HCT116 (cell line): ENCODE measurements around the gene TBX4. TPM values are rescaled to one million over a fixed set of nuclear protein-coding genes. Genes with fewer than 3 reads are reported as not detected.

Source experiments
- ATAC-seq: fragments of 200-7000 bp; cut with Tn5 transposase; 2 replicates; pipeline ENCODE4 v1.9.1; 2020; ENCODE audit warnings: mild to moderate bottlenecking, moderate library complexity
- BruUV-seq: library from RNA; stranded (reverse); fragments of 400-500 nt; replicated peaks from 2 replicates; lab custom pipeline; 2021; lab: Mats Ljungman, UMichigan
- CTCF ChIA-PET: fragments of 300-600 bp; sonication (Branson Sonifier 250); formaldehyde crosslinking; loops from one replicate; lab custom pipeline; 2021; ENCODE audit warnings: antibody characterized with exemption; lab: Charles Lee
- POLR2A ChIA-PET: fragments of 300-600, 350-600 bp; sonication (Branson Sonifier 250); formaldehyde crosslinking; loops from one replicate; lab custom pipeline; 2021; ENCODE audit warnings: antibody characterized with exemption; lab: Charles Lee
- RAD21 ChIA-PET, 2 experiments: fragments of 300-600 bp; sonication (Branson Sonifier 250); formaldehyde crosslinking; loops; one replicate each; lab custom pipeline; 2023; ENCODE audit warnings: low total read pairs in 2 of 2; ENCODE audit not compliant: uncharacterized antibody in 2 of 2, unreplicated experiment in 2 of 2, low non-redundant PET in 1 of 2; lab: Charles Lee
- DNase-seq: peaks from one replicate; pipeline ENCODE4 v3.0.0-alpha.2; 2010; ENCODE audit warnings: low read depth, low spot score
- H2AFZ ChIP-seq: fragments of 200-600 bp; shearing (Covaris generic), sonication (generic); 2 replicates; pipeline ENCODE4 v1.6.1; 2017; ENCODE audit warnings: low read depth, mixed run types, mixed read lengths, antibody characterized with exemption, low read length; ENCODE audit not compliant: poor library complexity, severe bottlenecking
- H3K27ac ChIP-seq: 2 replicates; pipeline ENCODE4 v1.5.1; 2012; ENCODE audit warnings: low read depth, low read length
- H3K27me3 ChIP-seq: fragments of 200-600 bp; sonication (generic); 2 replicates; pipeline ENCODE4 v1.6.1; 2016; ENCODE audit warnings: mixed run types, low read length, mixed read lengths; ENCODE audit not compliant: insufficient read depth
- H3K36me3 ChIP-seq, 2 experiments: fragments of 200-500 bp in 1 of 2; fragments of 200-600 bp in 1 of 2; sonication (Bioruptor generic) in 1 of 2; sonication (generic) in 1 of 2; 2 replicates each; pipeline versions ENCODE4 v1.5.1 to v1.6.1; 2014 to 2016; ENCODE audit warnings: low read length in 2 of 2, inconsistent platforms in 1 of 2, mixed read lengths in 1 of 2, mixed run types in 1 of 2; ENCODE audit not compliant: insufficient read depth in 2 of 2, control insufficient read depth in 1 of 2
- H3K4me1 ChIP-seq, 2 experiments: fragments of 200-600 bp in 1 of 2; sonication (generic) in 1 of 2; 2 replicates each; pipeline versions ENCODE4 v1.5.1 to v1.6.1; 2012 to 2017; ENCODE audit warnings: low read length in 2 of 2, inconsistent platforms in 1 of 2, mild to moderate bottlenecking in 1 of 2, mixed read lengths in 1 of 2, mixed run types in 1 of 2, moderate library complexity in 1 of 2; ENCODE audit not compliant: insufficient read depth in 2 of 2, control insufficient read depth in 1 of 2
- H3K4me2 ChIP-seq: fragments of 200-600 bp; sonication (generic); 2 replicates; pipeline ENCODE4 v1.6.1; 2017; ENCODE audit warnings: mixed run types, low read length, mixed read lengths
- H3K4me3 ChIP-seq, 2 experiments: fragments of 200-600 bp in 1 of 2; sonication (generic) in 1 of 2; replicated peaks in 1 of 2; 2 replicates each; pipeline ENCODE4 v1.5.1; 2011 to 2016; ENCODE audit warnings: low read length in 2 of 2, control low read depth in 1 of 2, low read depth in 1 of 2, mild to moderate bottlenecking in 1 of 2, mixed read lengths in 1 of 2, mixed run types in 1 of 2
- H3K79me2 ChIP-seq: fragments of 200-600 bp; sonication (generic); 2 replicates; pipeline ENCODE4 v1.6.1; 2017; ENCODE audit warnings: mild to moderate bottlenecking, mixed run types, low read length, moderate library complexity, mixed read lengths; ENCODE audit not compliant: insufficient read depth
- H3K9ac ChIP-seq: fragments of 200-600 bp; sonication (generic); 2 replicates; pipeline ENCODE4 v1.6.1; 2016; ENCODE audit warnings: low read length, mixed read lengths
- H3K9me2 ChIP-seq: fragments of 200-600 bp; sonication (generic), shearing (Covaris generic); 2 replicates; pipeline ENCODE4 v1.6.1; 2017; ENCODE audit warnings: mixed run types, mild to moderate bottlenecking, moderate library complexity; ENCODE audit not compliant: insufficient read depth
- H3K9me3 ChIP-seq, 2 experiments: fragments of 200-500 bp in 1 of 2; fragments of 200-600 bp in 1 of 2; sonication (Bioruptor generic) in 1 of 2; sonication (generic) in 1 of 2; 2 replicates each; pipeline ENCODE4 v1.6.1; 2014 to 2017; ENCODE audit warnings: low read length in 2 of 2, mixed read lengths in 2 of 2, inconsistent platforms in 1 of 2, low read depth in 1 of 2, mild to moderate bottlenecking in 1 of 2, mixed run types in 1 of 2, moderate library complexity in 1 of 2; ENCODE audit not compliant: control insufficient read depth in 1 of 2, insufficient read depth in 1 of 2
- H4K20me1 ChIP-seq: fragments of 200-600 bp; sonication (generic), shearing (Covaris generic); 2 replicates; pipeline ENCODE4 v1.6.1; 2017; ENCODE audit warnings: mixed run types, mild to moderate bottlenecking, moderate library complexity; ENCODE audit not compliant: insufficient read depth
- CBX3 ChIP-seq: IDR thresholded peaks from 2 replicates; pipeline ENCODE4 v1.6.1; 2012; ENCODE audit warnings: low read depth
- CEBPB ChIP-seq: IDR thresholded peaks from 2 replicates; pipeline ENCODE4 v1.6.1; 2012; ENCODE audit warnings: low read depth
- EGR1 ChIP-seq: IDR thresholded peaks from 2 replicates; pipeline ENCODE4 v1.6.1; 2012; ENCODE audit warnings: low read depth
- EZH2 ChIP-seq: fragments of 200-600 bp; sonication (generic); IDR thresholded peaks from 2 replicates; pipeline ENCODE4 v1.6.1; 2017; ENCODE audit warnings: antibody characterized with exemption, mixed run types
- EZH2phosphoT487 ChIP-seq: fragments of 200-600 bp; IDR thresholded peaks from 2 replicates; pipeline ENCODE4 v1.6.1; 2018; ENCODE audit warnings: antibody characterized with exemption, borderline replicate concordance
- FOSL1 ChIP-seq: IDR thresholded peaks from 2 replicates; pipeline ENCODE4 v1.6.1; 2012; ENCODE audit warnings: low read depth
- JUND ChIP-seq: IDR thresholded peaks from 2 replicates; pipeline ENCODE4 v1.6.1; 2012
- MAX ChIP-seq: IDR thresholded peaks from 2 replicates; pipeline ENCODE4 v1.6.1; 2012
- POLR2A ChIP-seq: IDR thresholded peaks from 2 replicates; pipeline ENCODE4 v1.7.0; 2011; ENCODE audit warnings: borderline replicate concordance; ENCODE audit not compliant: insufficient read depth, insufficient read length; ENCODE audit errors: extremely low read depth
- POLR2AphosphoS5 ChIP-seq: IDR thresholded peaks from 2 replicates; pipeline ENCODE4 v1.6.1; 2011; ENCODE audit warnings: mild to moderate bottlenecking, low read depth, low read length, moderate library complexity
- SP1 ChIP-seq: IDR thresholded peaks from 2 replicates; pipeline ENCODE4 v1.6.1; 2012; ENCODE audit warnings: low read depth
- SRF ChIP-seq: IDR thresholded peaks from 2 replicates; pipeline ENCODE4 v1.6.1; 2012; ENCODE audit warnings: low read depth
- ZBTB33 ChIP-seq: IDR thresholded peaks from 2 replicates; pipeline ENCODE4 v1.6.1; 2011; ENCODE audit warnings: mild to moderate bottlenecking, low read length, moderate library complexity; ENCODE audit not compliant: insufficient replicate concordance; ENCODE audit errors: extremely low read depth
- ZNF274 ChIP-seq: fragments of 200-500 bp; sonication (Bioruptor generic); IDR thresholded peaks from 2 replicates; pipeline ENCODE4 v1.6.1; 2014; ENCODE audit warnings: mild to moderate bottlenecking, low read depth, low read length, inconsistent platforms
- intact Hi-C: fragments of 100-400 bp; cut with micrococcal nuclease; formaldehyde crosslinking; loops from 2 replicates; pipeline ENCODE4 v1.10.0; 2022
- total RNA-seq: library from RNA; stranded (reverse); gene quantifications from one replicate; pipeline ENCODE4 v1.2.1, GENCODE V29; 2021; ENCODE audit not compliant: unreplicated experiment

Gene TBX4
- total RNA-seq, 1 experiment from 2014 or later = 0.27 TPM

GRCh38 chr17:61455324-61456060, 3.3 kb downstream of the TBX4 start:
- CTCF ChIA-PET = no interaction called here
- Histone ChIP-seq H3K9me3 (no peaks in the 10 kb centered on the region), H3K27ac (no peak overlapping the region; the same call in 1 of the 2 replicates), H3K4me1 (no peaks in the 10 kb centered on the region), H2AFZ (no peak overlapping the region), H3K36me3 (no peaks in the 10 kb centered on the region), H3K9me2 (no peaks in the 10 kb centered on the region), H3K79me2 (no peaks in the 10 kb centered on the region), H3K27me3 (no peaks in the 10 kb centered on the region), H4K20me1 (no peaks in the 10 kb centered on the region), H3K4me2 (no peak overlapping the region), H3K9ac (no peak overlapping the region), H3K4me3 (no peak overlapping the region)
- BruUV-seq = no TSS peak
- RAD21 ChIA-PET = no interaction called here
- intact Hi-C loops = no loop called here
- TF ChIP-seq EGR1 (no peak), ZBTB33 (no peak), MAX (no peak)
- DNase-seq = no peak
- no peak for ATAC-seq
- POLR2A ChIA-PET = no interaction called here

GRCh38 chr17:61456061-61456681, 3.9 kb downstream of the TBX4 start:
- no peaks in the 10 kb centered on the region for H3K4me1 ChIP-seq
- intact Hi-C loops = no loop called here
- TF ChIP-seq SRF = no peak
- TF ChIP-seq FOSL1 = no peak
- TF ChIP-seq EZH2phosphoT487 = no peak
- TF ChIP-seq SP1 = no peak
- no peak for TF ChIP-seq POLR2A
- no peak for TF ChIP-seq EZH2
- no peak for TF ChIP-seq ZNF274
- TF ChIP-seq EGR1 = no peak
- TF ChIP-seq CBX3 = no peak
- no peak for TF ChIP-seq CEBPB
- no peak for TF ChIP-seq POLR2AphosphoS5
- no peak for TF ChIP-seq ZBTB33
- TF ChIP-seq JUND = no peak

More at GRCh38 chr17:61456061-61456681, 3.9 kb downstream of the TBX4 start:
- Histone ChIP-seq H3K9me3 (no peaks in the 10 kb centered on the region), H2AFZ (no peak overlapping the region), H3K27ac (no peak overlapping the region; the same call in 1 of the 2 replicates), H3K9me2 (no peaks in the 10 kb centered on the region), H3K4me3 (no peak overlapping the region), H3K36me3 (no peaks in the 10 kb centered on the region), H3K9ac (no peak overlapping the region), H4K20me1 (no peaks in the 10 kb centered on the region), H3K79me2 (no peaks in the 10 kb centered on the region), H3K4me2 (no peak overlapping the region), H3K27me3 (no peaks in the 10 kb centered on the region)
- BruUV-seq = no TSS peak
- ChIA-PET RAD21 (no interaction called here), POLR2A (no interaction called here), CTCF (no interaction called here)
- ATAC-seq = no peak
- DNase-seq = no peak
